ENCODE measurements around the gene ADORA2B.

- TF ChIP-seq, protein P1, sequence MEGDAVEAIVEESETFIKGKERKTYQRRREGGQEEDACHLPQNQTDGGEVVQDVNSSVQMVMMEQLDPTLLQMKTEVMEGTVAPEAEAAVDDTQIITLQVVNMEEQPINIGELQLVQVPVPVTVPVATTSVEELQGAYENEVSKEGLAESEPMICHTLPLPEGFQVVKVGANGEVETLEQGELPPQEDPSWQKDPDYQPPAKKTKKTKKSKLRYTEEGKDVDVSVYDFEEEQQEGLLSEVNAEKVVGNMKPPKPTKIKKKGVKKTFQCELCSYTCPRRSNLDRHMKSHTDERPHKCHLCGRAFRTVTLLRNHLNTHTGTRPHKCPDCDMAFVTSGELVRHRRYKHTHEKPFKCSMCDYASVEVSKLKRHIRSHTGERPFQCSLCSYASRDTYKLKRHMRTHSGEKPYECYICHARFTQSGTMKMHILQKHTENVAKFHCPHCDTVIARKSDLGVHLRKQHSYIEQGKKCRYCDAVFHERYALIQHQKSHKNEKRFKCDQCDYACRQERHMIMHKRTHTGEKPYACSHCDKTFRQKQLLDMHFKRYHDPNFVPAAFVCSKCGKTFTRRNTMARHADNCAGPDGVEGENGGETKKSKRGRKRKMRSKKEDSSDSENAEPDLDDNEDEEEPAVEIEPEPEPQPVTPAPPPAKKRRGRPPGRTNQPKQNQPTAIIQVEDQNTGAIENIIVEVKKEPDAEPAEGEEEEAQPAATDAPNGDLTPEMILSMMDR (IDR thresholded peaks at IDR 0.05; ENCODE audit: insufficient read depth, low read length) = no peak
- no peak for TF ChIP-seq POLR2AphosphoS5 (IDR thresholded peaks at IDR 0.05; ENCODE audit: low read depth)
- TF ChIP-seq GABPA (IDR thresholded peaks at IDR 0.05; ENCODE audit: low read depth) = no peak
Measured at GRCh38 chr17:15966183-15966878, 21.4 kb downstream of the ADORA2B start.
